Type B pancreatic cell (in vitro differentiated cells): ENCODE measurements around the gene NACA. TPM values are rescaled to one million over a fixed set of nuclear protein-coding genes. Genes with fewer than 3 reads are reported as not detected.

Source experiments
- DNase-seq: peaks from one replicate; pipeline ENCODE4 v3.0.0; 2021; ENCODE audit warnings: mixed read lengths; ENCODE audit not compliant: unreplicated experiment; ENCODE audit errors: extremely low spot score
- H3K27ac Mint-ChIP-seq: 2 replicates; pipeline ENCODE4 v1.8.0; 2021; ENCODE audit warnings: mild to moderate bottlenecking, mixed read lengths
- H3K27me3 Mint-ChIP-seq: 2 replicates; pipeline ENCODE4 v1.8.0; 2021; ENCODE audit warnings: mixed read lengths
- H3K36me3 Mint-ChIP-seq: 2 replicates; pipeline ENCODE4 v1.8.0; 2021; ENCODE audit warnings: mixed read lengths
- H3K4me1 Mint-ChIP-seq: one replicate; pipeline ENCODE4 v1.8.0; 2021; ENCODE audit warnings: mixed read lengths; ENCODE audit not compliant: unreplicated experiment
- H3K4me3 Mint-ChIP-seq: 2 replicates; pipeline ENCODE4 v1.8.0; 2021; ENCODE audit warnings: mild to moderate bottlenecking, mixed read lengths
- H3K9me3 Mint-ChIP-seq: 2 replicates; pipeline ENCODE4 v1.8.0; 2021; ENCODE audit warnings: mixed read lengths
- total RNA-seq: library from RNA; stranded (reverse); gene quantifications from 2 replicates; pipeline ENCODE4 v1.2.1, GENCODE V29; 2021; ENCODE audit warnings: low replicate concordance
- TF ChIP-seq, protein P1 (sequence below): fragments of 200-600 bp; sonication (generic); conservative IDR thresholded peaks from 2 replicates; pipeline ENCODE4 v1.5.0; 2021; ENCODE audit warnings: antibody characterized with exemption, mild to moderate bottlenecking

Gene NACA
- total RNA-seq, 1 donor from 2014 or later, result 997 TPM

GRCh38 chr12:56671608-56672007, 53.5 kb downstream of the NACA start:
- Mint-ChIP-seq H3K4me1 (no peaks in the 10 kb centered on the region), H3K27me3 (no peaks in the 10 kb centered on the region), H3K27ac (no peak overlapping the region), H3K36me3 (peaks cover 41% of the 10 kb centered on the region), H3K4me3 (no peak overlapping the region), H3K9me3 (no peaks in the 10 kb centered on the region)
- no peak for DNase-seq
- TF ChIP-seq, protein P1, sequence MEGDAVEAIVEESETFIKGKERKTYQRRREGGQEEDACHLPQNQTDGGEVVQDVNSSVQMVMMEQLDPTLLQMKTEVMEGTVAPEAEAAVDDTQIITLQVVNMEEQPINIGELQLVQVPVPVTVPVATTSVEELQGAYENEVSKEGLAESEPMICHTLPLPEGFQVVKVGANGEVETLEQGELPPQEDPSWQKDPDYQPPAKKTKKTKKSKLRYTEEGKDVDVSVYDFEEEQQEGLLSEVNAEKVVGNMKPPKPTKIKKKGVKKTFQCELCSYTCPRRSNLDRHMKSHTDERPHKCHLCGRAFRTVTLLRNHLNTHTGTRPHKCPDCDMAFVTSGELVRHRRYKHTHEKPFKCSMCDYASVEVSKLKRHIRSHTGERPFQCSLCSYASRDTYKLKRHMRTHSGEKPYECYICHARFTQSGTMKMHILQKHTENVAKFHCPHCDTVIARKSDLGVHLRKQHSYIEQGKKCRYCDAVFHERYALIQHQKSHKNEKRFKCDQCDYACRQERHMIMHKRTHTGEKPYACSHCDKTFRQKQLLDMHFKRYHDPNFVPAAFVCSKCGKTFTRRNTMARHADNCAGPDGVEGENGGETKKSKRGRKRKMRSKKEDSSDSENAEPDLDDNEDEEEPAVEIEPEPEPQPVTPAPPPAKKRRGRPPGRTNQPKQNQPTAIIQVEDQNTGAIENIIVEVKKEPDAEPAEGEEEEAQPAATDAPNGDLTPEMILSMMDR, result no peak

- TF ChIP-seq, protein P1, result no peak
- Mint-ChIP-seq H3K36me3 (peaks cover 43% of the 10 kb centered on the region), H3K4me3 (no peak overlapping the region), H3K27ac (peak overlapping the region; percentile 29), H3K9me3 (no peaks in the 10 kb centered on the region), H3K4me1 (no peaks in the 10 kb centered on the region), H3K27me3 (no peaks in the 10 kb centered on the region)
- DNase-seq, result no peak
These were observed 54.3 kb downstream of the NACA start for GRCh38 chr12:56670836-56671235.

DNA sequence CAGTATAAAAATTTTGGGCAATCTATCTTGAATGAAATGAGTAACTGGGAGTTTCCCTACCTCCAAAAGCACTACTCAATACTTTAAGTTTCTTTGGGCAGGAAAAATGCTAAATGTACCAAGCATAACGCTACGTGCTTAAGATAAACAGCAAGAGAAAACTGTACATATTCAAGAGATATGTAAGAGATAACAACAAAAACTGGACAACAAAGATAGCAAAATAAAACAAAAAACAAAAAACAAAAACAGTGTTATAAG, 57.0 kb downstream of the NACA start:
- Mint-ChIP-seq H3K4me3 (no peak overlapping the region), H3K36me3 (peaks cover 51% of the 10 kb centered on the region), H3K4me1 (no peaks in the 10 kb centered on the region), H3K9me3 (no peaks in the 10 kb centered on the region), H3K27me3 (no peaks in the 10 kb centered on the region), H3K27ac (no peak overlapping the region)
- TF ChIP-seq, protein P1, result no peak
- DNase-seq, result no peak

Other genes with a start within 250 kb of the NACA start
- 6.7 and 7.0 TPM in 2 replicates for gene GLS2, start 237.1 kb downstream of the NACA start, total RNA-seq
- gene RBMS2, start 203.5 kb downstream of the NACA start, total RNA-seq, result 42.7 and 45.9 TPM in 2 replicates
- gene BAZ2A, start 95.0 kb downstream of the NACA start, total RNA-seq, result 108 and 112 TPM in 2 replicates
- gene ATP5F1B, start 79.3 kb downstream of the NACA start, total RNA-seq, result 692 and 828 TPM in 2 replicates
- gene PTGES3, start 37.0 kb downstream of the NACA start, total RNA-seq, result 219 and 222 TPM in 2 replicates
- gene PRIM1, start 27.0 kb upstream of the NACA start, total RNA-seq, result 13.1 and 27.0 TPM in 2 replicates
- 0.79 and 1.9 TPM in 2 replicates for gene HSD17B6, start 38.0 kb upstream of the NACA start, total RNA-seq
- 0.22 and 0.26 TPM in 2 replicates for gene SDR9C7, start 209.1 kb upstream of the NACA start, total RNA-seq
- 0.43 and 0.68 TPM in 2 replicates for gene RDH16, start 232.3 kb upstream of the NACA start, total RNA-seq